ENCODE results near the gene IMPDH1. TPM values are rescaled to one million over a fixed set of nuclear protein-coding genes. Genes with fewer than 3 reads are reported as not detected.

The IMPDH1 gene
- total RNA-seq, 3 donors from 2014 or later (not counting 1 experiment from before 2014, with no cell fraction given): 77.8 to 94.1 (median 89.6) TPM

- Histone ChIP-seq H3K4me3 (ENCODE audit: low read length) (no peak overlapping the region), H3K4me1 (ENCODE audit: control insufficient read depth, insufficient read depth, low read length) (peaks cover 6% of the 10 kb centered on the region), H3K36me3 (ENCODE audit: control insufficient read depth, insufficient read depth, low read length) (peaks cover 3% of the 10 kb centered on the region), H3K27me3 (ENCODE audit: control insufficient read depth, insufficient read depth, low read length) (no peaks in the 10 kb centered on the region), H3K27ac (ENCODE audit: low read length) (no peak overlapping the region), H3K9me3 (ENCODE audit: control insufficient read depth, insufficient read depth, low read length) (no peaks in the 10 kb centered on the region)
- DNase-seq (no peak), ATAC-seq (no peak)
- H3K4me1 Mint-ChIP-seq: peaks cover 0 to 14% of the 10 kb centered on the region in 2 donors
- no peaks in the 10 kb centered on the region for H3K36me3 Mint-ChIP-seq
- TF ChIP-seq CTCF (IDR thresholded peaks at IDR 0.05): no peak
- intact Hi-C loops (cut with micrococcal nuclease): no loop called here
- H3K27ac Mint-ChIP-seq: no peak overlapping the region
- no peaks in the 10 kb centered on the region for H3K27me3 Mint-ChIP-seq (ENCODE audit: low read depth in 2 of 2)
- no peak overlapping the region for H3K4me3 Mint-ChIP-seq
- 83% methylated on average over 2 of the region's 3 CpGs for WGBS (ENCODE audit: insufficient coverage)
- H3K9me3 Mint-ChIP-seq: no peaks in the 10 kb centered on the region
Observed at GRCh38 chr7:128388145-128388485, 21.7 kb downstream of the IMPDH1 start.

GRCh38 chr7:128387216-128388144, 22.3 kb downstream of the IMPDH1 start:
- Histone ChIP-seq H3K4me1 (ENCODE audit: control insufficient read depth, insufficient read depth, low read length) (peaks cover 6% of the 10 kb centered on the region), H3K27me3 (ENCODE audit: control insufficient read depth, insufficient read depth, low read length) (no peaks in the 10 kb centered on the region), H3K27ac (ENCODE audit: low read length) (no peak overlapping the region), H3K36me3 (ENCODE audit: control insufficient read depth, insufficient read depth, low read length) (no peaks in the 10 kb centered on the region), H3K4me3 (ENCODE audit: low read length) (no peak overlapping the region), H3K9me3 (ENCODE audit: control insufficient read depth, insufficient read depth, low read length) (no peaks in the 10 kb centered on the region)
- intact Hi-C loops (cut with micrococcal nuclease): loop anchor here (1.0 to 2.0 kb wide), 3 partner anchors 40 to 679 kb away; no protein-coding TSS in a partner anchor
- DNase-seq (peak; percentile 58 to 83), ATAC-seq (peak; percentile 83 to 96 (median 94))
- Mint-ChIP-seq H3K9me3 (no peaks in the 10 kb centered on the region), H3K27ac (no peak overlapping the region), H3K27me3 (ENCODE audit: low read depth in 2 of 2) (no peaks in the 10 kb centered on the region), H3K4me3 (no peak overlapping the region), H3K4me1 (peaks cover 0 to 14% of the 10 kb centered on the region in 2 donors), H3K36me3 (no peaks in the 10 kb centered on the region)
- peak; percentile 83 for TF ChIP-seq CTCF (IDR thresholded peaks at IDR 0.05)
- 46% methylated on average over 23 of the region's 24 CpGs for WGBS (ENCODE audit: insufficient coverage)

- H3K27me3 ChIP-seq (ENCODE audit: control insufficient read depth, insufficient read depth, low read length): no peaks in the 10 kb centered on the region
- Mint-ChIP-seq H3K36me3 (no peaks in the 10 kb centered on the region), H3K27ac (no peak overlapping the region), H3K4me1 (peaks cover 0 to 11% of the 10 kb centered on the region in 2 donors), H3K9me3 (no peaks in the 10 kb centered on the region), H3K4me3 (no peak overlapping the region), H3K27me3 (ENCODE audit: low read depth in 2 of 2) (no peaks in the 10 kb centered on the region)
- H3K4me3 ChIP-seq (ENCODE audit: low read length): no peak overlapping the region
- no peaks in the 10 kb centered on the region for H3K9me3 ChIP-seq (ENCODE audit: control insufficient read depth, insufficient read depth, low read length)
- DNase-seq: no peak
- no peaks in the 10 kb centered on the region for H3K36me3 ChIP-seq (ENCODE audit: control insufficient read depth, insufficient read depth, low read length)
- intact Hi-C loops (cut with micrococcal nuclease): loop anchor here (2.0 kb wide), 1 partner anchor 251 kb away; no protein-coding TSS in a partner anchor
- TF ChIP-seq CTCF (IDR thresholded peaks at IDR 0.05): no peak
- H3K4me1 ChIP-seq (ENCODE audit: control insufficient read depth, insufficient read depth, low read length): peaks cover 6% of the 10 kb centered on the region
- H3K27ac ChIP-seq (ENCODE audit: low read length): no peak overlapping the region
- no peak for ATAC-seq
- WGBS (ENCODE audit: insufficient coverage): 88% methylated on average over 4 of the region's 4 CpGs
Observed at GRCh38 chr7:128385988-128386925, 23.5 kb downstream of the IMPDH1 start.
